GM19372 (cell line): ENCODE data around the gene CATSPERD.

Experiments
- ATAC-seq: cut with Tn5 transposase; IDR thresholded peaks from one replicate; pipeline ENCODE4 v1.9.1; 2021; ENCODE audit warnings: mild to moderate bottlenecking, low read depth, moderate library complexity; ENCODE audit not compliant: unreplicated experiment

CATSPERD gene

GRCh38 chr19:5782945-5783919 is 62.8 kb downstream of the CATSPERD start:
- no peak for ATAC-seq

- ATAC-seq, result no peak
These were observed 64.2 kb downstream of the CATSPERD start, which contains the start of gene PRR22 for GRCh38 chr19:5784581-5785147. Gene PRR22, minus strand, starts transcription at chr19:5784746. Its CDS starts 86 bp downstream, at chr19:5784660.

GRCh38 chr19:5785423-5785822 is 65.0 kb downstream of the CATSPERD start:
- no peak for ATAC-seq

GRCh38 chr19:5786593-5787408 is 66.4 kb downstream of the CATSPERD start:
- ATAC-seq, result no peak

GRCh38 chr19:5787409-5788182 is 67.2 kb downstream of the CATSPERD start:
- ATAC-seq, result no peak

DNA sequence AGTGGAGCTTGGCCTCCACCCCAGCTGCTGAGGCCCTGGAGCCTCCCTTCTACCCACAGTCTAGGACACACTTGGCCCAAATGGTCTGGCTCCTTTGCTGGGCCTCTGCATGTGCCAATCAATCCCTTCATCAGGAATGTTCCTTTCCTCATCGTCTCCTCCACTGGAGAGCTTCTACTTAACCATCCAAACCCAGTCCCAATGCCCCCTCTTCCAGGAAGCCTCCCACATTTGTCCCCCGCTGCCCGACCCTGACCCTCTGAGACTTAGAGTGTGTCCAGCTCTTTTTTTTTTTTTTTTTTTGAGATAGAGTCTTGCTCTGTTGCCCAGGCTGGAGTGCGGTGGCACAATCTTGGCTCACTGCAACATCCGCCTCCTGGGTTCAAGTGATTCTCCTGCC is 68.0 kb downstream of the CATSPERD start:
- ATAC-seq, result no peak

DNA sequence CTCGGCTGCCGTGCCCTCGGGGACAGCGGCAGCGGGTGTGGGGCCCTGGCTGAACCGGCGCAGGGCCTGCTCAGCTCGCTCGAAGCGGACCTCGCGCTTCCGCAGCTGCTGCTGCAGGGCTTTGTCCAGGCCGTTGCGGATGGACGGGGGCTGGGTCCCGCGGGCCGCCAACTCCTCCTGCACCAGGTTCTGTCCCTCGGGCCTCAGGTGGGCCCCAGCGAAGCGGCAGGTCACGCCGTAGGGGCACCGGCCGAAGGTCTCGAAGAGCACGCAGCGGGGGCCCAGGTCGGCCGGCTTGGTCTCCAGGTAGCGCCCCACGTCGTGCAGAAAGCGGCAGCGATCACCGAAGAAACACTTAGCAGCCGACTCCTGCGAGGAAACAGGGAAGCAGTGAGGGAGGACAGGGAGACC is 68.9 kb downstream of the CATSPERD start:
- no peak for ATAC-seq

DNA sequence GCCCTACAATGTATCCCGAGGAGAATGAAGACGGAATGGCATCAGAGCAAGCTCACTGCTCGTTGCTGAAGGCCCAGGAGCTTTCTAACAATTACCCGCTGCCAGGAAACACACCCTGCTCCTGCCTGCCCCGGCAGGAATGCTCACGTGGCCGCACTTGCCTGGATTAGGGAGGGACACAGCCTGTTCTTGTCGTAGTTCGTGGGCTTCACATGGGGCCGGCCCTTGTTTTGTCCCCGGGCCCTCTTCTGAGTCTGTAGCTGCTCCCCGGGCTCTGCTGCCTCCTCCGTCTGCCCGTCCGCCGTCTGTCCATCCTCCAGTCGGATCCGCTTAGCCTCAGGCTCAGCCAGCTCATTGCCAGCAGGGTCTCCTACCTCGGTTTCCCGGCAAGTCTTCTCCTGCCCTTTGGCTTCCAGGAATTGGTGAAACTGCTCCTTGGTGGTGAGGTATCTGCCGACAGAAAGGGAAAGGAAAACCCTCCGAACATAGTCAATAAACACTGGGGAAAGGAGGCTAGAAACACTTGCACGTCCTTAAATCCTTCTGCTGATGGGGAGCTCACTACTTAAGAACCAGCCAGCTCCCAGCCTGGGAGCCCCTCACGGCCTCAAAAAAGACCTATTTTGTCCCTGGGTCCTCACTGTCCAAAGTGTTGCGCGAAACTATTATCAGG is 69.6 kb downstream of the CATSPERD start:
- ATAC-seq, result no peak

GRCh38 chr19:5790559-5791520 is 70.4 kb downstream of the CATSPERD start, which contains the start of gene DUS3L:
Gene DUS3L, minus strand, starts transcription at chr19:5791163. Its CDS starts 22 bp downstream, at chr19:5791141.
- peak; percentile 82 for ATAC-seq

DNA sequence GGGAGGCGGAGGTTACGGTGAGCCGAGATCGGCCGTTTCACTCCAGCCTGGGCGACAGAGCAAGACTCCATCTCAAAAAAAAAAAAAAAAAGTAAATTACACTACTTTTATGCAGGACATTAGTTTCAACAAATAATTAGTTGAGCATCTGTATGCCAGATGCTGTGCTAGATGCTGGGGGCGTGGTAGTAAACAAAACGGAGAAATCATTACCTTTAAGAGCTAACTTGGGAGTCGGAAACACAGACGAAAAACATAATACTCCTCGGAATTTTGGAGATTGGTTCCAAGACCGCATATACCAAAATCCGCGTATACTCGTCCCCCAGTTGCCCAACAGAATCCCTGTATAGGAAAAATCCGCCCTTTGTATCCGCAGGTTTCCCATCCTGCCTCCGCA is 71.8 kb downstream of the CATSPERD start:
- ATAC-seq, result no peak

DNA sequence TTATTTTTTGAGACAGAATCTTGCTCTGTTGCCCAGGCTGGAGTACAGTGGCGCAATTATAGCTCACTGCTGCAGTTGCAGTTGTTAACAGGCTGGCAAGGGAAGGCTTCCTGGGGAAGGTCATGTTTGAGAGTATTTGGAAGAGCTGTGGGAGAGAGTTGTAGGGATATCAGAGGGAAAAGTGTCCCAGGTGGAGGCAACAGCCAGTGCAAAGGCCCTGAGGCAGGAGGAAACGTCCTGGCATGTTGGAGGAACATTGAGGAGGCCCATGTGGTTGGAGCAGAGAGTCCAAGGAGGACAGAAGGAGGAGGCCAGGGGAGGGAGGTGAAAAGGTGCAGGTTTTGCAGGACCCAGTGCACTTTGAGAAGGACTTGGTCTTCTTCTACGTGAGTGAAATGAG is 72.8 kb downstream of the CATSPERD start:
- no peak for ATAC-seq

GRCh38 chr19:5795382-5795919 is 75.0 kb downstream of the CATSPERD start:
- ATAC-seq, result no peak

DNA sequence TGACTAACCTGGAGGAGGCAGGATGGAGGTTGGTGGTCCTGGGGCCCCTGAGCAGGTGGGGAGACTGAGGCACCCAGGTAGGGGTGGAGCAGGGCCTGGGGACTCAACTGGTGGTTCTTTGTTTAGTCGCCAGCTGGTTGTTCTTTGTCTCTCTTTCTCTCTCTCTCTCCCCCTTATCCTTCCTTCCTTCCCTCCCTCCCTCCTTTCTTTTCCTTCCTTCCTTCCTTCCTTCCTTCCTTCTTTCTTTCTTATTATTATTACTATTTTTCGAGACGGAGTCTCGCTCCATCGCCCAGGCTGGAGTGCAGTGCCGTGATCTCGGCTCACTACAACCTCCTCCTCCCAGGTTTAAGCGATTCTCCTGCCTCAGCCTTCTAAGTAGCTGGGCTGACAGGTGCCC is 77.8 kb downstream of the CATSPERD start:
- ATAC-seq, result no peak

- ATAC-seq, result no peak
These were observed 79.1 kb downstream of the CATSPERD start for GRCh38 chr19:5799247-5800241.

GRCh38 chr19:5800361-5801270 is 80.2 kb downstream of the CATSPERD start:
- ATAC-seq, result no peak
